Occipital lobe (tissue), 2 donors: ENCODE results near the gene ODC1. TPM values are rescaled to one million over a fixed set of nuclear protein-coding genes. Genes with fewer than 3 reads are reported as not detected.
"Not testable (repeated sequence)": the region's sequence is repeated elsewhere in the genome, so short reads cannot be mapped to it uniquely, and the experiment has no call there.

ENCODE experiments used
- DNase-seq: peaks from one replicate; lab custom pipeline; 2025; lab: John Stamatoyannopoulos, UW
- total RNA-seq: library from RNA; depleted of rRNA; stranded (reverse); fragments of >200 nt; gene quantifications from one replicate; pipeline ENCODE4 v1.2.3, GENCODE V29; 2014

Gene ODC1
- 167 TPM for total RNA-seq

DNA sequence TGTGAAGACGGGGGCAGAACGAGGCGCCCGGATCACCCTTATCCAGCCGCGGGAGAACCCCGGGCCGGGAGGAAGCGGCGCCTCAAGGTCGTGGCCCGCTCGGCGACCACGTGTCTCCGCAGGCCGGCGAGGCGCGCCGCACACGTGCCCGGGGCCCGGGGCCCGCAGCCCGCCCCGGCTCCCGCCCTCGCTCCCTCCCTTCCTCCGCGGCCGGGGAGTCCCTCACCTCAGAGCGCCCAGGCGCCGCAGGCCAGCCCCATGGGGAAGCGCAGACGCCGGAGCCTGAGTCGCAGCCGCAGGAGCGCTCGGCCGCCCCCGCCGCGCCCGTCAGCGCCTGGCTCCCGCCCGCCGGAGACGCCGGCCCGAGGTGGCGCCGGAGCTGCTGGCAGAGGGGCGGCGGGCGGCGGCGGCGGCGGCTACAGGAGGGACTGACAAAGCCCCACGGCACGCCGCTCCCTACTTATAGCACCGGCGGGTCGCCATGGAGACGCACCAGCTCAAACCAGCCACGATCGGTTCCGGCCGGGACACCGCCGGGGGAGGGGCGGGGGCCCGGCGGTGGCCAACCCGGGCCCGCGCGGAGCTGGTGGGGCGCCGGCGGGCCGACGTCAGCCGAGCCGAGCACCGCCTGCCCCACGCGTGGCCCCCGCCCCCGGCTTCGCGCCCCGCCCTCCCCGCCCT is at the start of gene ODC1:
TSS of gene ODC1 (minus strand) at position 433 of the 681 bp plus-strand sequence. CDS start 3,295 bp downstream, outside the sequence.
- peak; percentile 90 for DNase-seq

DNA sequence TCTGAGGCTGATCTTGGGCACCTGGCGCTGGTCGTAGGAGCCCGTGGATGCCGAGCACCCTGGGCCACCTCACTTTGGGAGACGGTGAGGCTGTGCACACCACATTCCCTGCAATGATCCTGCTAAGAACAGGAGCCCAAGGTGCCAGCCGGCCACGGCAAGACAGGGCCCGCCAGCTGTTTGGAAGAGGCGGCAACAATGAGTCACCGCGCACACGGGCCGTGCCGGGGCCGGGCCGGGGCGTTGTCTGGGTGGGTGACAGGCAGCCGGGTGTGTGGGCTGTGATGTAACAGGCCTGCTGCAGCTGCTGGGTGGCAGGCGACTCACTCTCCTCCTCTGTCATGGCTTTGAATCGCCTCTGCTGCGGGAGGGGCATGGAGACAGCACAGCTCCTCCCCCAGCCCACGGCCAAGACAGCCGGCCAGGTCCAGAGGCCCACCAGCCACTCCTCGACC is 49.7 kb upstream of the ODC1 start:
- peak; percentile 62 for DNase-seq

DNA sequence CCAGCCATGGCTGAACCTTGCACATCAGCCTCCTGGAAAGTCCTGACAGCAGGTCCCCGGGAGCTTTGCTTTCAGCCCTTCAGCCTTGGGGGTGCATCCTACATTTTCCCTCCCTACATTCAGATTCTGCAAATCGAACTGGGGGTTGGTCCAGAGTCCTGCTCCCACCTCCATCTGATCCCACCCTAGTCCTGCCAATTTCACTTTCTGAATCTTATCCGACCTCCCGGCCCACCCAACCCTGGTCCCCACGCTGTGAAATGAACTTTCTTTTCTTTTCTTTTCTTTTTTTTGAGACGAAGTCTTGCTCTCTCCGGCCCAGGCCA is 47.8 kb upstream of the ODC1 start:
- DNase-seq: no peak

DNA sequence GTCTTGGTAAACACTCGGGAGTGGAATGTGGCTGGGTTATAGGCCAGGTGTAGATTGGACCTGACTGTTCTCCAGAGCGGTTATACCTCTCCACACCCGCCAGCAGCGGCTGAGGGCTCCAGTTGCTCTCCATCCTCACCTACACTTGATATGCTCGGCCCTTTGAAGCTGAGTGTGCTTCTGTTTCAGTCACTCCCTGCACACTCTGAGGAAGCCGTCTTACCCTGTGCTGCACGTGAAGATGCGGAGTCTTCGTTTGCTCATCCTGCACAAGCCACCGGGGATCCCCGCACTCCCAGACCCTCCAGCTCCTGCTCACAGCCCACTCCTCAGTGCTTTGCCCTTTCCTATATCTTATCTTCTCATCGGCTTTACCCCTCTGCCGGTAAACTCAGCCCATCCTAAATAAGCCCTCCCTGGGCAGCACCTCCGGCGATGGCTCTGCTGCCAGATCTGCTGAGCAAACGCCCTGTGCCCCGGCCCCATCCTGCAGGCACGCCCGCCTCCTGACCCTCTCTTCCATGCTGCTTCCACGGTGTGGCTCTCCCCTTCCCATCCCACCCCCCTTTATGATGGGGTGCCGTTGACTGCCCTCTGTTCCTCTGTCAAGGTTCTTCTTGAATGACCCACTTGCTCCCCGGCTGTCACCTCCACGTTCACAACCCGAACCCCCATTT is 47.3 kb upstream of the ODC1 start:
- no peak for DNase-seq

DNA sequence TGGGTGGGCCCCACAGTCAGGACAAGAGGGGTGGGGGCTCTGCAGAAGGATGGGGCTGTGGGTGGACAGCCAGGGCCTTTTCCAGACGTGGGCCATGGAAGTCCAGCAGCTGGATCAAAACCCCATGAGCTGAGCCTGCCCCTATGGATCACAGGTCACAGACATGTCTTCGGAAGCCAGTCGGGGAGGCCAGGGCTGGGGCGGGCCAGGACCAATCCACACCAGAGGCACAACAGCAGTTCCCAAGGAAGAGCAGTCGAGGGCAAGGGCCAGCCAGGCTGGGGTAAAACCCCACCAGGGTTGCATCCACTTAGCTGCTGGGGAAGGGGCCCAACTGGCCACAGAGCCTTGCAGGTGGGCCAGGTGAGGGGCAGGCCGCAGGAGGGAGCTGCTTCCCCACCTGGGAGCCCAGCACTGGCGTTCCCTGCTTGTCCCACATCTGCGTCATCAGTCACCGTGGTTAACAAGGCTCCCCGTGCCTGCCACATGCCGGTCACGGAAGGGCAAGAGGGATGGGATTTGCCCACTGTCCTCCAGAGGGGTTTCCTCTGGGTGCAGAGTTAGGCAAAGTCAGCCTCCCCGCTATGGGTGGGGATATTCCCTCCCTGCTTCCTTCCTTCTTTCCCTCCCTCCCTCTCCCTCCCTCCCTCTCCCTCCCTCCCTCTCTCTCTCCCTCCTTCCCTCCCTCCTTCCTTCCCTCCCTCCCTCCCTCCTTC is 46.4 kb upstream of the ODC1 start:
- DNase-seq: no peak

DNA sequence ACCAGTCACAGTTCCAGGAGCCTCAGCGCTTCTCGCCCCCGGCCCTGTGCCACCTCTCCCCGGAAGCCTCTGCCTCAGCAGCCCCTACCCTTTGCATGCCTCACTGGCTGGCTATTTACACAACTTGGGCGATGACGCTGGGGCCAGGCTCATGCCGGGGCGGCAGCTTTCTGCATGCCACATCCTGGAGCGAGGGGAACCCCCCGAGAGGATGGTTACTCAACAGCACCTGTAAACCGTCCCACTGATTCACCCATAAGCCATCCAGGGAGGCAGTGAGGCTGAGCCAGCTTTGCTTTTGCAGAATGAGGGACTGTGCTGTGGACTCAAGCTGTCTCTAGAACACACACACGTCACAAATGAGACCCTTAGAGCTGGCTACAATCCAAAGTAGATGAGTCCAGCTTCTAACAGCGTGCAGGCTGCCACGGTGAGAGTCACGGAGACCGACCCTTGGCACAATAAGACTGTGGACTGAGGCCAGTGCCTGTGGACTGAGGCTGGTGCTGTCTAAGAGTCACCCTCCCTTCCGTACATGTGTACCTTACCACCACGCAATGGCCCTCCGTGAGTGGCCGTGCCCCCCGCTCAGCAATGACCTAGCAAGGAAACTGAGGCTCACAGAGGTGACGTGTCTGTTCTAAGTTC is 45.6 kb upstream of the ODC1 start:
- DNase-seq: no peak

DNA sequence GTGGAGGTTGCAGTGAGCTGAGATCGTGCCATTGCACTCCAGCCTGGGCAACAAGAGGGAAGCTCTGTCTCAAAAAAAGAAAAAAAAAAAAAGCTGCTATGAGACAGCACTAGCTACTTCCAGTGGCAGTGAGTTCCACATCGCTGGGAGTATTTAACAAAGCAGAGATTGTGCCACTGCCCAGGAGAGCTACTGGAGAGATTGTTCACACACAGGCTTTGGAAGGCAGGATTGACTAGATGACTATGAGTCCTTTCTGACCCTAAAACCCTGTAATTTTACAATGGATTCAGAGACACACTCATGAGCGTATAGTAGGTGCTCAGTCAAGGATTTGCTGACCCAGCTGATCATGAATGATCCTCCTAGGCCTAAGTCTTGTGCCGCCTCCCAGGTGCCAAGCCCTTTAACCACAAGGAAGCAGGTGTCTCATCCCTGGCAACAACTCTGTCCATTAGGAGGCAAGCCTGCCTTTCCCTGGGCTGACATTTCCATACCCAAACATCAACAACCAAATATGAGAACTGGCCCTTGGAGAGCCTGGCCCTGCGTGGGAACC is 45.0 kb upstream of the ODC1 start:
- no peak for DNase-seq

DNA sequence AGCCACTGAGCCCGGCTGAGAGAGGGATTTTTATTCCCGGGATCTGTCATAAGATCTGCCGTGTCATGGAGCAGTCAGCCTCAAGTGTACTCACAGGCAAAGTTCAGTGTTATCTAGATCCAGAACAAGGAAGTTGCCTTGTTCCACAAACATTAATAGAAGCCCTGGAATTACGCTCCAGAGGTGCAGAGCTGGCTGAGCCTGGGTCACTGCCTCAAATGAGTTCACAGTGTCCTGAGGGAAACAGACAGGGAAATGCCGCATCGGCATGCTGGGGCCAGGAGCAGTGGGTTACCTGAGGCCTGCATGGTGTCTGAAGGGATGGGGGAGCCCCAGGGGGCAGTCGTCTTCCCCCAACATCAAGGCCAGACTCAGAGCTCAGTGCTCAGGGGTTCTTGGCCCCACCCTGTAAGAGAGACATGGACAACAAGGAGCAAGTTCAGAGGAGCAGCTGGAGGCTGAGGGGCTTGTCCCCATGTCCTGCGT is 42.7 kb upstream of the ODC1 start:
- no peak for DNase-seq

DNA sequence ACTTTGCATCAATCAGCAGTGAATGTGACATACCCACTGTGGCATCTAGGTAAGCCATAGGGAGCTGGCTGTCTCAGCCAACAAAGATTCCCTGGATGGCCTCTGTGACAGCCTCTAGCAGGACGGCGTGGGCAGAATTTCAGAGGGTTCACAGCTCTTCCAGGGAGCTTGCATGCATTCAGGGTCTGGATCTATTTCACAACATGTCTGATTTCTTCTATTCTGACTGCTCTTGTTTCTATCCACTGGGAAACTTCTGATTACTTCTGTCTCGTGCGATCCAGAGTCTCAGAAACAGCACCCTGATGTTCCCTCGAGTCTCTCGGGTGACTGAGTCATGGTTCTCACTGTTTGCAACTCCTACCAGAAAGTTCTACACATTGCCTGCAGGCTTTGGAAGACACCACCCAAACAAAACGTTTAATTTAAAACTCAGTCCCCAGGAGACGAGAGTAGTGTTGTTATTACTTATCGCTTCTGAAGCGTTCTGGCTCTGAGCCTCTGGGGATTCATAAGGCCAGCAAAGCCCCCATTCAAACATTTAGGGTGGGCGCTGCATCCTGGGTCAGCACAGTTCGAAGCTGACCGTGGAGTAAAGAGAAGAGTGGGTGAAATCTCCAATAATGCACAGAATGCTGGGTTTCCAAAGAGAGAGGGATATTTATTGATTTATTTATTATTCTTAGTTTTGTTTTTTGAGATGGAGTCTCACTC is 41.9 kb upstream of the ODC1 start:
- peak; percentile 41 for DNase-seq

DNA sequence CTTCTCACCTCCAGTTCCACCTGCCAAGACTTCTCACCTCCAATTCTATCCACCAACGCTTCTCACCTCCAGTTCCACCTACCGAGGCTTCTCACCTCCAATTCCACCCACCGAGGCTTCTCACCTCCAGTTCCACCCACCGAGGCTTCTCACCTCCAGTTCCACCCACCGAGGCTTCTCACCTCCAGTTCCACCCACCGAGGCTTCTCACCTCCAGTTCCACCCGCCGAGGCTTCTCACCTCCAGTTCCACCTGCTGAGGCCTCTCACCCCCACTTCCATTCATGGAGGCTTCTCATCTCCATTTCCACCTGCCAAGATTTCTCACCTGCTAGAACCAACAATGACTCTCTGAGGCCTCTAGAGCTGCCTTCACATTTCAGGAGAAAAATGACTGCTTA is 40.0 kb upstream of the ODC1 start:
- not testable (repeated sequence) for DNase-seq

DNA sequence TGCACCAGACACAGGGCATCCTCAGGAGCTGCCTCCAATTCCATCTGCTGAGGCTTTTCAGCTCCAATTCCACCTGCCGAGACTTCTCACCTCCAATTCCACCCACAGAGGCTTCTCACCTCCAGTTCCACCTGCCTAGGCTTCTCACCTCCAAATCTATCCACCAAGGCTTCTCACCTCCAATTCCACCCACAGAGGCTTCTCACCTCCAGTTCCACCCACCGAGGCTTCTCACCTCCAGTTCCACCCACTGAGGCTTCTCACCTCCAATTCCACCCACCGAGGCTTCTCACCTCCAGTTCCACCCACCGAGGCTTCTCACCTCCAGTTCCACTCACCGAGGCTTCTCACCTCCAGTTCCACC is 39.6 kb upstream of the ODC1 start:
- not testable (repeated sequence) for DNase-seq

DNA sequence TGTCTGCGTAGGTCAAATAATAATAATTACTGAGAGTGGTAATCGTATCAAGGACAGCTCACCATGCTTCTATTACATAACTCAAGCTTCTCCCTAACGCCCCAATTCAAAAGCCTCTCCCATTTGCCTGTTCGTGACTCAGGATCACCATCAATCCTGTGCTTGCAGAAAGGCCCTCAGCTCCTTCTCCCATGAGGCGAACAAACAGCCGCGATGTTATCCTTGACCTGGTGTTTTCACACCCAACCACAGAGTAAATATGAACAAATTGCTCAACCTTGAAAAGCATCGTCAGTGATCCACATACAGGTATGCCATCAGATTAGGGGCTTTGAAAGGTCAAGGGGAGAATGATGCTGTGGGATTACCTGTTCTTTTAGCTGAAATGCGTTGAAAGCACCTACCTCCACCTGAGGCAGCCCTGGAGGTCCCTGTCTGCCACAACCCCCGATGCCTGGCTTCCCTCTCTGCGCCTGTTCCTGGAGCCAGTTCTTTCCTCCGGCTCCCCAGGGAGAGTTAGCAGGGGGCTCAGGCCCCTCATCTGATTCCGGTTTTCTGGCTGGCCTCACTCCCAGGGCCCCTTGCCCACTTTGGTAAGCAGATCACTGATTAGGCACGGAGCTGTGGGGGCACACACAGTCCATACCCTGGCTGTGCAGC is 39.1 kb upstream of the ODC1 start:
- DNase-seq: no peak

DNA sequence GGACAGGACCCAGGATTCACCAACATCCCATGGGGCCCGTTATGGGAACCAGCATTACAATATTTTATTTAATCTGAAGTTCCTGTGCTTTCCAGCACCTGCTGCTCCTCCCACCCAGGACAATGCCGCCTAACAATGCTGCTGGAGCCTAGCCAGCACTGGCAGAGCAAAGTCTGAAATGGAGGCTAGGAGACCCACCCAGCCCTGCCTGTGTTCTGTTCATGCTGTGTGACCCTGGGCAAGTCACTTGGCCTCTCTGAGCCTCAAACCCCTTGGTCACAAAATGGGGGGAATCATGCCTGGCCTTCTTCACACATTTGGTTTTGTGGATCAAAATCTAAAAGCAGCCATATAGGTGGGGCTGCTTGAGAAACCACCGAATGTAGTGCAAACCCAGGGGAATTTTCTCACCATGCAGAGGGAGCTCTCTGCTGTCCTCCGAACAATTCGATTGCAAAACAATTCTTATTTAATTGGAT is 38.5 kb upstream of the ODC1 start:
- DNase-seq: no peak

DNA sequence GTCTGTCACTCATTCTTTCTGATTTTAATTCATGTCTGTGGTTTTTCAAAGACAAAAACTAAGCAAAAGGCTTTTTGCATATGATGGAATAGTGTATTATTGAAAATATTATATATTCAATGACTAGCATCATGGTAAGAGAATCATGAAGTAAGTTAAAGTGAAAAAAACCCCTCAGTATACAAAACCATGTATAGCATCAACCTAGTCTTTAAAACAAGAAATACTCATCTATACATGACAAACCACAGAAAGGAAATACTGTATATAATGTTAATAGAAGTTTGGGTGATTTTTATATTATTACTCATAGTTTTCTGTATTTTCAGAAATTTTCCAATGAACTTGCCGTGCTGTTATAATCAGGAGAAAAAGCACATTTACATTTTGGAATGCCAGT is 38.0 kb upstream of the ODC1 start:
- no peak for DNase-seq

DNA sequence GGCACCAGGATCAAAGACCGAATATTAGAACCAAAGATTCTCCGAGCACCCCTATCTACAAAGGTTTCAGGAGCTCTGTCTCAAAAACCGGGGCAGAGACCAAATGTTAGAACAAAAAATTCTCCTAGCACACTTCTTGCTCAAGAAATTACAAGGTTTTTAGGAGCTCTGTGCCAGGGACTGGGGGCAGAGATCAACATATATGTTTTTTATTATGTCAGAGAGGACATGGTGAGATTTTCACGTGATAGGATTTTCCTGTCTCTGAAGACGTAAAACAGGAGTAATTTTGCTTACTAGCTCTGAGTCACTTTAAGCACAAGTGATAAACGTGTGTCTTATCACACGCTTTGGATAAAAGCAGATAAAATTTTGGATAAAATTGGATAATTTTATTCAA is 34.8 kb upstream of the ODC1 start:
- DNase-seq: no peak

DNA sequence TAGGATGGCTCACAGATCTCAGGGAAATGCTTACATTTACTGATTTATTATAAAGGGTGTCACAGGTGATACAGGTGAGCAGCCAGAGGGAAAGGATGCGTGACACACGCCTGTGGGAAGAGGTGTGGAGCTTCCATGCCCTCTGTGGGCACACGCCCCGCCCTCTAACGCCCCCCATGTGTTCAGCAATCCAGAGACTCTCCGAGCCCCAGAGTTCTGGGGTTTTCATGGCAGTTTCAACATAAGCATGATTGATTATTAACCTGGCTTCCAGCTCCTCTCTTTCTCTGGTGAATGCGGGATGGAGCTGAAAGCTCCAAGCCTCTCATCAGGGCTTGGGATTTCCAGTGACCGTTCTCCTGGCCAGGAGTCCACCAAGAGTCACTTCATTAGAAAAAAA is 34.3 kb upstream of the ODC1 start:
- no peak for DNase-seq

DNA sequence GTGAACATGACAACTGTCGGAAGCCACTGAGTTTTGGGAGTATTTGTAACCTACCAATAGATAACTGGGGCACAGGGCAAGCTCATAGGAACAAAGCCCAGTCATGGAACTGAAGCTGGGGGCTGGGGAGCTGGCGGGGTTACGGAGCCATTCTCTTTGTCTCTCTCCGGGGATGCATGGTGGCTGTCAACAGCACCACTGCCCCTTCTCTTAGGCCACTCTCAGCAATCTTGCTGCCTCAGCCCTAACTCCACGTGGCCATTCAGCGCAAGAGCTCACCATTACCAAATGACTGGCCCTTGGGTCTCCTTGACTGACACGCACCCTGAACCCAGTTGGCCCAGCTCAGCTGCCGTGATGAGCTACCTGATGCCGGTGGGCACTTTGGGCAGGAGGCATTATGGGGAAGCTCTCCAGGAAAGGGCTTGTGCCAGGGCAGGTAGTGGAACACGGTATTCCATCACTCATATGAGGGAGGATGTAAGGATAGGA is 33.6 kb upstream of the ODC1 start:
- DNase-seq: no peak

DNA sequence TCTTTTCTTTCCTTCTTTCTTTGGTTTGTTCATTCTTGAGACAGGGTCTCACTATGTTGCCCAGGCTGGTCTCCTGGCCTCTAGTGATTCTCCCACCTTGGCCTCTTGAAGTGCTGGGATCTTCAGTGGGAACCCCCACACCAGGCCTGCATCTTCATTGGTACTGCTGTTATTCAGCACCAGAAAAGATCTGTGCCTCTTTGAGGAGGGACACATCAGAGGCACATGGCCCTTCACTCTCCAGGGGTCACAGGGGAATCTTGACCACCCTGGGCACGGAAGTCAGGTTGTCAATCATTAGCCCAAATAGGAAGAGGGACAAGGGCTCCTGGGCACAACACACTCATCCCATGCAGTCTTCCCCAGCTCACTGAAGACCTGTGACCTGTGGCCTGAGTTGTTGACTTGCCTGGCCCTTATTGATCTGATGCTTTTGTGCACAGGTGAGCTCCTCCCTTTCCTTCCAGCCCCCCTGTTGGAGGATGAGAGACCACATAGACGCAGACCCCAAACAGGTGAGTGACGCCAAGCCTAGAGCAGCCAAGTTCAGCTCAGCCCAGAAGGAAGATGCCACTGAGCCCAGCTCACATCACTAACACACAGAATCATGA is 33.0 kb upstream of the ODC1 start:
- DNase-seq: no peak

DNA sequence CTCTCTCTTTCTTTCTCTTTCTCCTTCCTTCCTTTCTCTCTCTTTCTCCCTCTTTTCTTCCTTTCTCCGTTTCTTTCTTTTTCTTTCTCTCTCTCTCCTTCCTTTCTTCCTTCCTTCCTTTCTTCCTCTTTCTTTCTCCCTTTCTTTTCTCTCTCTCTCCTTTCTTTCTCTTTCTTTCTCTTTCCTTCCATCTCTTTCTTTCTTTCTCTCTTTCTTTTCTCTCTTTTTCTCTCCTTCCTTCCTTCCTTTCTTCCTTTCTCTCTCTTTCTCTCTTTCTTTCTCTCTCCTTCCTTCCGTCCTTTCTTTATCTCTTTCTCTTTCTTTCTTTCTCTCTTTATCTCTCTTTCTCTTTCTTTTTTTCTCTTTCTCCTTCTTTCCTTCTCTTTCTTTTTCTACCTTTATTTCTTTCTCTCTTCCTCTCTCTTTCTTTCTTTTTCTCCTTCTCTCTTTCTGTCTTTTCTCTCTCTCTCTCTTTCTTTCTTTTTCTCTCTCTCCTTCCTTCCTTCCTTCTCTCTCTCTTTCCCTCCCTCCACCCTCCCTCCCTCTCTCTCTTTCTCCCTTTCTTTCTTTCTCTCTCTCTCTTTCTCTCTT is 32.3 kb upstream of the ODC1 start:
- no peak for DNase-seq
